Body of pancreas (tissue), 4 donors: ENCODE results near the gene KANSL1L. TPM values are rescaled to one million over a fixed set of nuclear protein-coding genes. Genes with fewer than 3 reads are reported as not detected.

Source experiments
- ATAC-seq: fragments of 150-250 bp; one replicate; pipeline ENCODE4 v1.9.1; 2016
- DNase-seq, 4 donors: peaks; one replicate each; pipeline ENCODE4 v3.0.0-alpha.2; 2019
- H3K27ac ChIP-seq, 4 donors: fragments of 200-600 bp; sonication (generic); 1 replicate in 3 of 4; 2 replicates in 1 of 4; pipeline versions ENCODE4 v1.5.1 to v1.6.1; 2016 to 2019; ENCODE audit warnings: mild to moderate bottlenecking in 1 of 4, mixed read lengths in 1 of 4, moderate library complexity in 1 of 4
- H3K27me3 ChIP-seq, 2 donors: fragments of 200-600 bp; sonication (generic); one replicate each; pipeline ENCODE4 v1.6.0; 2016; ENCODE audit warnings: mild to moderate bottlenecking in 1 of 2
- H3K36me3 ChIP-seq, 2 donors: fragments of 200-600 bp; sonication (generic); replicated peaks in 1 of 2; 2 replicates each; pipeline ENCODE4 v1.5.1; 2016; ENCODE audit warnings: low read depth in 2 of 2; ENCODE audit not compliant: insufficient read depth in 1 of 2
- H3K4me1 ChIP-seq: fragments of 200-600 bp; sonication (generic); one replicate; pipeline ENCODE4 v1.6.0; 2016
- H3K4me3 ChIP-seq, 2 donors: fragments of 200-600 bp; sonication (generic); 1 replicate in 1 of 2; 2 replicates in 1 of 2; pipeline ENCODE4 v1.5.1; 2016 to 2019
- H3K9me3 ChIP-seq, 3 donors: fragments of 200-600 bp; sonication (generic); 1 replicate in 2 of 3; 2 replicates in 1 of 3; pipeline ENCODE4 v1.5.1; 2016
- CTCF ChIP-seq, 7 experiments: fragments of 450-650 bp in 4 of 7; fragments of 200-600 bp in 3 of 7; sonication (generic) in 3 of 7; IDR thresholded peaks; one replicate each; pipeline ENCODE4 v1.5.1; 2016 to 2019; ENCODE audit warnings: antibody characterized with exemption in 7 of 7
- POLR2A ChIP-seq, 3 donors: fragments of 450-650 bp; IDR thresholded peaks; one replicate each; pipeline ENCODE4 v1.6.1; 2016; ENCODE audit warnings: antibody characterized with exemption in 3 of 3, mild to moderate bottlenecking in 2 of 3
- WGBS, 2 donors: methylation state at CpG; one replicate each; pipeline ENCODE4 v1.1.5; 2017; 5-methylcytosine and 5-hydroxymethylcytosine counted together
- intact Hi-C: fragments of 100-400 bp; cut with DNase I; formaldehyde crosslinking; loops from one replicate; pipeline ENCODE4 v1.15.1; 2023
- total RNA-seq, 2 donors: library from RNA; depleted of rRNA; stranded (reverse); fragments of >200 nt; gene quantifications; one replicate each; pipeline ENCODE4 v1.1.0, GENCODE V29; 2016

Gene KANSL1L
- total RNA-seq, 2 donors from 2014 or later = 26.5 to 94.9 TPM

GRCh38 chr2:210197720-210198119 is 26.5 kb upstream of the KANSL1L start:
- Histone ChIP-seq H3K9me3 (peaks cover 0 to 4% (median 0%) of the 10 kb centered on the region in 3 donors), H3K27ac (no peak overlapping the region), H3K4me3 (no peak overlapping the region), H3K36me3 (peaks cover 0 to 5% of the 10 kb centered on the region in 2 donors), H3K27me3 (no peaks in the 10 kb centered on the region), H3K4me1 (peaks cover 24% of the 10 kb centered on the region)
- 25 to 34% methylated on average over 2 of the region's 2 CpGs for WGBS, 2 donors
- TF ChIP-seq CTCF (IDR thresholded peaks at IDR 0.05) = no peak
- no peak for TF ChIP-seq POLR2A (IDR thresholded peaks at IDR 0.05)
- DNase-seq = no peak
- ATAC-seq = no peak
- intact Hi-C loops = loop anchor here (5.0 kb wide), 1 partner anchor 220 kb away; no protein-coding TSS in a partner anchor

GRCh38 chr2:210195101-210195852 is 24.1 kb upstream of the KANSL1L start:
- TF ChIP-seq POLR2A (IDR thresholded peaks at IDR 0.05) (no peak), CTCF (IDR thresholded peaks at IDR 0.05) (peak; percentile 51 to 87 (median 74))
- DNase-seq (peak in 3 of 4 donors; percentile 20 to 51 (median 37)), ATAC-seq (peak; percentile 72)
- peaks cover 0 to 4% (median 0%) of the 10 kb centered on the region in 3 donors for H3K9me3 ChIP-seq
- H3K27me3 ChIP-seq = no peaks in the 10 kb centered on the region
- no peak overlapping the region for H3K4me3 ChIP-seq
- WGBS, 2 donors = 6 to 8% methylated on average over 8 of the region's 8 CpGs
- peak overlapping the region in 2 of 4 donors; percentile 8 to 72 for H3K27ac ChIP-seq
- no peaks in the 10 kb centered on the region for H3K36me3 ChIP-seq
- intact Hi-C loops = loop anchor here (5.0 kb wide), 1 partner anchor 218 kb away; no protein-coding TSS in a partner anchor
- H3K4me1 ChIP-seq = peaks cover 34% of the 10 kb centered on the region

GRCh38 chr2:210190345-210190744 is 19.1 kb upstream of the KANSL1L start:
- Histone ChIP-seq H3K9me3 (peaks cover 0 to 4% (median 0%) of the 10 kb centered on the region in 3 donors), H3K27ac (peak overlapping the region in 3 of 4 donors; percentile 38 to 86 (median 70)), H3K36me3 (no peaks in the 10 kb centered on the region), H3K4me1 (peaks cover 43% of the 10 kb centered on the region), H3K4me3 (no peak overlapping the region), H3K27me3 (no peaks in the 10 kb centered on the region)
- TF ChIP-seq POLR2A (IDR thresholded peaks at IDR 0.05) = peak in 1 of 3 donors; percentile 13
- no peak for TF ChIP-seq CTCF (IDR thresholded peaks at IDR 0.05)
- peak; percentile 38 for ATAC-seq
- no peak for DNase-seq
- 19% methylated on average over 4 of the region's 4 CpGs for WGBS, 2 donors
- intact Hi-C loops = no loop called here

- Histone ChIP-seq H3K36me3 (no peaks in the 10 kb centered on the region), H3K4me3 (no peak overlapping the region), H3K4me1 (peaks cover 36% of the 10 kb centered on the region), H3K27ac (peak overlapping the region in 3 of 4 donors; percentile 41 to 86 (median 70)), H3K9me3 (peaks cover 0 to 3% (median 1%) of the 10 kb centered on the region in 3 donors), H3K27me3 (no peaks in the 10 kb centered on the region)
- 13 to 19% methylated on average over 1 of the region's 1 CpG for WGBS, 2 donors
- ATAC-seq = peak; percentile 95
- intact Hi-C loops = no loop called here
- no peak for TF ChIP-seq POLR2A (IDR thresholded peaks at IDR 0.05)
- TF ChIP-seq CTCF (IDR thresholded peaks at IDR 0.05) = no peak
- DNase-seq = no peak
Observed at GRCh38 chr2:210189452-210190138, 18.4 kb upstream of the KANSL1L start.
